ENCODE data around the gene SMIM1.

Gene SMIM1

DNA sequence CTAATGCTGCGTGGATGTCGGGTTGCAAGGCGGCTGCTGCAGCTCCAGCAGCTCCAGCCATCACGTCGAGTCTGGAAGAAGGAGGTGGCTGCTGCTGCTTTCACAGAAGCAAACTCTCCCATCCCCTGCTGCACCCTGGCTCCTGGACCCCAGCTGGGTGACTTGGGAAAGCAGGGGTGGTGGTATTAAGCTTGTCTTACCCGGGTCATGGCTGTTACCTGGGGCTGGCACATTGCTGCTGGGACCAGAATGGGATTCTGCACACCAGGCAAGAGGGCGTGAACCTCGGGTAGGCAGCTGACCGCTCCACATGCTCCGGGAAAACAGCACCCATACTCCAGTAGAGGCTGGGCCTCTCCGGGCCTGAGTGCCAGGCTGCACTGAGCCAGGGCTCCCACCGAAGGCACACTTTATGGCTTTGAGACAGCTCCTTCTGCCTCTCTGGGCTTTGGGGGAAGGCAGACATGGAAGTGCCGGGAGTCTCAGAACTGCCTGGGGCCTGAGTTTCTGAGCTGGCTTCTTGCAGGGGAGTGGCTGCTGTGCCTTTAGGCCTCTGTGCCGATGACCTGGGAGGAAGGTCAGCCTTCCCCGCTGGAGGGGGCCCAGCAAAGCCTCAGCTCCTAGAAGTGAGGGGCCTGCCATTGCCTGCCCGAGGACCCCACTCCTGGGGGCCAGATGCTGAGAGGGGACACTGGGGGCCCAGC is 1.2 kb downstream of the SMIM1 start:
- TF ChIP-seq, protein P1, sequence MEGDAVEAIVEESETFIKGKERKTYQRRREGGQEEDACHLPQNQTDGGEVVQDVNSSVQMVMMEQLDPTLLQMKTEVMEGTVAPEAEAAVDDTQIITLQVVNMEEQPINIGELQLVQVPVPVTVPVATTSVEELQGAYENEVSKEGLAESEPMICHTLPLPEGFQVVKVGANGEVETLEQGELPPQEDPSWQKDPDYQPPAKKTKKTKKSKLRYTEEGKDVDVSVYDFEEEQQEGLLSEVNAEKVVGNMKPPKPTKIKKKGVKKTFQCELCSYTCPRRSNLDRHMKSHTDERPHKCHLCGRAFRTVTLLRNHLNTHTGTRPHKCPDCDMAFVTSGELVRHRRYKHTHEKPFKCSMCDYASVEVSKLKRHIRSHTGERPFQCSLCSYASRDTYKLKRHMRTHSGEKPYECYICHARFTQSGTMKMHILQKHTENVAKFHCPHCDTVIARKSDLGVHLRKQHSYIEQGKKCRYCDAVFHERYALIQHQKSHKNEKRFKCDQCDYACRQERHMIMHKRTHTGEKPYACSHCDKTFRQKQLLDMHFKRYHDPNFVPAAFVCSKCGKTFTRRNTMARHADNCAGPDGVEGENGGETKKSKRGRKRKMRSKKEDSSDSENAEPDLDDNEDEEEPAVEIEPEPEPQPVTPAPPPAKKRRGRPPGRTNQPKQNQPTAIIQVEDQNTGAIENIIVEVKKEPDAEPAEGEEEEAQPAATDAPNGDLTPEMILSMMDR (IDR thresholded peaks at IDR 0.05): no peak

DNA sequence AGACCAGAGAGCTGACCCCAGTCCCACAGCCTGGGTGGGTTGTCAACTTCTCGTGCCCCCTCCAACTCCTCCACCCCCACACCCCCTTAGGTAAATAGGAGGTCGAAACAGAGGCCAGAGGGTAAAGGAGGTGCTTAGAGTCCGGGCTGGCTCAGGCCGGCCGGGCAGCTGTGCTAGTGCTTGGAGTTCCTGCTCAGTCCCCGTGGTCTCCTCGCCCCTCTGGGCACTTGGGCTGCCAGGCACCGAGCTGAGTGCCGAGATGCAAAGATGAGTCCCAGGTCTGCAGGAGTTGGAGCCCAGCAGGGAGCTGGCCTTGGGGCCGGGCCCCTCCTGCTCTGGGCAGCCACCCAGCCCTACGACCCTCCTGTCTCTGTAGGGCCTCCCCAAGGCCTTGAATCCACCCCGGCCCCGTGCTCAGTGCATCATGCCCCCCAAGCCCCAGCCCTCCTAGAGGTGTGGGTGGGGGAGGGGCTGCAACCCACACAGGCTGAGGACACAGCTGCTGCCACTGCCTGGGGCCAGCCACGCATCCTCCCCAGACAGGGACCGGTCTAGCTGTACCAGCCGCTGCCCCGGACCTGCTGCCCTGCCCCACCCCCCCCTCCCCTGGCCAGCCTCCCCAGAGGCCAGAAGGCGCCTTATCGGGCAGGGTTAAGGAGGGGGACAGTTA is 1.9 kb downstream of the SMIM1 start:
- TF ChIP-seq, protein P1 (IDR thresholded peaks at IDR 0.05): no peak

DNA sequence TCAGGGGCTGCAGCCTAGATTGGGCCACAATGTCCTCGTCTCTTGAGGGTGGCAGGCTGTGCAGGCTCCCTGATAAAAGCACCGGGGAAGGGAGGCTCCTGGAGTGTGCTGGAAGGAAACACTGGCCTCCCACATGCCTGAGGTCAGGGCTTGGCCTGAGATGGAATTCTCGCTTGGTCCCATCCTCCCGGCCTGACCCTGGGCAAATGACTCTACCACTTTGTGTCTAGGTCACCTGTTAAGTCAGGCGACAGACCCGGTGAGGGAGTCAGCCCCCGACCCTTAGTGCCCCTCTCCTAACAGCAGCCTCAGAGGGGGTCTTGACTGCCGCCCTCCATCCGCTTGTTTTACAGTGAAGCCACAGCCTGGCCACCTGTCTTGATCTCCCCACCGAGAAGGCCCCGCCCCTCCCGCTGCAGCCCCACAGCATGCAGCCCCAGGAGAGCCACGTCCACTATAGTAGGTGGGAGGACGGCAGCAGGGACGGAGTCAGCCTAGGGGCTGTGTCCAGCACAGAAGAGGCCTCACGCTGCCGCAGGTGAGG is 2.5 kb downstream of the SMIM1 start:
- TF ChIP-seq, protein P1 (IDR thresholded peaks at IDR 0.05): no peak

DNA sequence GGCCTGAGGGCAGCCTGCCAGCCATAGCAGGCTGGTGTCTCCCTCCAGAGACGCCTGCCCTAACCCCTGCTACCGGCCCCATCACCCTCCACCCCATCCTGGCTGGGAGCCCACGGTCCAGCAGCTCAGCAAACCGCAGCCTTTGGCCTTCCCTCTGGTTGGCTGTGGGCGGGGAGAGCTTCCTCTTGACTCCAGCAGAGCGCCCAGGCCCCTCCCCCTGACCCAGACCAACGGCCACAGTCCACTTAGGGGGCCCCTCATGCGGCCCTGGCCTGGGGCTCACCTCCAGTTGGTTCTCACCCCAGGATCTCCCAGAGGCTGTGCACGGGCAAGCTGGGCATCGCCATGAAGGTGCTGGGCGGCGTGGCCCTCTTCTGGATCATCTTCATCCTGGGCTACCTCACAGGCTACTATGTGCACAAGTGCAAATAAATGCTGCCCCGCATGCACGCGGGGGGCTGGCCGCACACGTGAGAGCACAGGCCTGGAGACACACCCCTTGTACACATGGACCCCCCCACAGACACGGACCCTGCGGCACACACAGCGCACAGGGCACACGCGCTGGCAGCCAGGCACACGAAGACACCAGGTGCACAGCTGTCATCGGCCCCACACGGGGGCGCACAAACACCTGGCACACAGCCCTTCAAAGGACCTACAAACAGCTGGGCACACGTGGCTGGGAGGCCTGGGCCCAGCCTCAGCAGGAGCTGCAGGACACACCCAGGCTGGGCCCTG is 3.1 kb downstream of the SMIM1 start:
- TF ChIP-seq, protein P1 (IDR thresholded peaks at IDR 0.05): peak; percentile 63

DNA sequence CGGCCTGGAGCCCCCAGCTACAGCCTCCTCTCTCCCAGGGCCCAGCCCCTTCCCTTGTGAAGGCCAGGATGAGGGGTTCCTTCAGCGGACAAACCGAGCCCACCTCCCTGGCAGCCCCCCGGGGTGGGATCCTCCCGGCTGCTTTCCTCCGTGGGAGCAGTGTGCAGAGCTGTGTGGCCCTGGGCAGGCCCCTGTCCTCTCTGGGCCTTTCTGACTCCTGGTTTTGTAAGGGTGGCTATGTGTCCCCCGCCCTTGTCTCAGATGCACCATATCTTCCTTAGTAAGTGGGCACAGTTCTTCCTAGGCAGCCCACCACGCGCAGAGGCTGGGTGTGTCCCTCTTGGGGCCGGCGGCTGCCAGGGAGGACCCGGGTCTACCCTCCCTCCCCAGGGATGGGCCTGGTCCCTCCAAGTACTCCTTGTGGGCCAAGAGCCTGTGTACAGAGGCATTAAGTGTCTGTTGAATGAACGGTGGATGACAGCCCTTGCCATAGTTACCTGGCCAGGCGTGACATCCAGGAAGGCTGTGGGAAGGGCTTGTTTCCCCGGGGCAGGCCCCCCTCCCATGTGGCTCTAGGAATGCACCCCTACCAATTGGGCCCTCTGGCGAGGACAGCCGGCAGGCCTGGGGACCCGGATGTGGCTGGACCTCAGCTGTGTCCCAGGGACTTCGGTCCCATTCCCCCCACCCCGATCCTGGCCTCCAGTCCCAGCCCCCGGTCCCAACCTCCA is 3.8 kb downstream of the SMIM1 start:
- TF ChIP-seq, protein P1 (IDR thresholded peaks at IDR 0.05): no peak

DNA sequence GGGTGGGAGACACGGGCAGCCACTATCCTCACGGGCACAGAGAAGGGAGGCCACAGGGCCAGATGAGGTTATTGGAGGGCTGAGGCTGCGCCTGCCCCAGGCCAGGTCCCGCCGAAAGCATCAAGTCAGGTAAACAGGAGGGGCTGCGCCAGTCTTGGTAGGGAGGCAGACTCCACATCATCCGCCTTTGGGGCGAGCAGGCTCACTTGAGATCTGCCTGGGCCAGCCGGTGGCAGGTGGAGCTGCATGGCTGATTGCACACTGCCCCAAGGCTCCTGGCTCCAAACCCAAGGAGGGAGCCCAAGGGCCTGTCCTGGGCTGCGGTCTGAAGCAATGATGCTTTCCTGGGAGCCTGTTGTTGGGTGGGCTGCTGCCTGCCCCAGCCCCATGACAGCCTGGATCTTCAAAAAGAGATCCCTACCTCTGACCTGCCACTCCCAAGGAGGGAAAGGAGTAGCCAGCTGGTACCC is 4.6 kb downstream of the SMIM1 start:
- TF ChIP-seq, protein P1 (IDR thresholded peaks at IDR 0.05): no peak

All from LNCAP (cell line).